Activated naive CD8-positive, alpha-beta T cell (primary cell): ENCODE measurements around the gene GPR132.

Experiments used
- H3K27ac Mint-ChIP-seq: one replicate; pipeline ENCODE4 v1.8.0; 2021; ENCODE audit warnings: mixed read lengths
- H3K27me3 Mint-ChIP-seq: one replicate; pipeline ENCODE4 v1.8.0; 2021; ENCODE audit warnings: mixed read lengths
- H3K36me3 Mint-ChIP-seq: one replicate; pipeline ENCODE4 v1.8.0; 2021; ENCODE audit warnings: mixed read lengths
- H3K4me1 Mint-ChIP-seq: one replicate; pipeline ENCODE4 v1.8.0; 2021; ENCODE audit warnings: low read depth, mixed read lengths
- H3K4me3 Mint-ChIP-seq: one replicate; pipeline ENCODE4 v1.8.0; 2021; ENCODE audit warnings: mild to moderate bottlenecking, mixed read lengths
- H3K9me3 Mint-ChIP-seq: one replicate; pipeline ENCODE4 v1.8.0; 2021; ENCODE audit warnings: low read depth, mixed read lengths

The GPR132 gene

DNA sequence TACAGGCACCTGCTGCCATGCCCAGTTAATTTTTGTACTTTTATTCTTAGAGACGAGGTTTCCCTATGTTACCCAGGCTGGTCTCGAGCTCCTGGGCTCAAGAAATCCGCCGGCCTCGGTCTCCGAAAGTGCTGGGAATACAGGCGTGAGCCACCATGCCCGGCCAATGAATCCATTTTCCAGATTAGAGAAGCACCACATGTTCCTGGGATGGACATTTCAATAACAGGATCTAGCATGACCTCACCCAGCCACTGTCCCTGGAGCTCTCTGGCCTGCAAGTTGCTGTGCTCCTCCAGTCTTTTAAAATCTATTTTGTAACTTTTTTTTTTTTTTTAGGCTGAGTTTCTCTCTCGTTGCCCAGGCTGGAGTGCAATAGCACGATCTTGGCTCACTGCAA is 2.2 kb downstream of the GPR132 start:
- H3K36me3 Mint-ChIP-seq, result no peaks in the 10 kb centered on the region
- peaks cover 65% of the 10 kb centered on the region for H3K4me1 Mint-ChIP-seq
- no peaks in the 10 kb centered on the region for H3K27me3 Mint-ChIP-seq
- no peaks in the 10 kb centered on the region for H3K9me3 Mint-ChIP-seq
- peak overlapping the region; percentile 98 for H3K27ac Mint-ChIP-seq
- peak overlapping the region; percentile 92 for H3K4me3 Mint-ChIP-seq

DNA sequence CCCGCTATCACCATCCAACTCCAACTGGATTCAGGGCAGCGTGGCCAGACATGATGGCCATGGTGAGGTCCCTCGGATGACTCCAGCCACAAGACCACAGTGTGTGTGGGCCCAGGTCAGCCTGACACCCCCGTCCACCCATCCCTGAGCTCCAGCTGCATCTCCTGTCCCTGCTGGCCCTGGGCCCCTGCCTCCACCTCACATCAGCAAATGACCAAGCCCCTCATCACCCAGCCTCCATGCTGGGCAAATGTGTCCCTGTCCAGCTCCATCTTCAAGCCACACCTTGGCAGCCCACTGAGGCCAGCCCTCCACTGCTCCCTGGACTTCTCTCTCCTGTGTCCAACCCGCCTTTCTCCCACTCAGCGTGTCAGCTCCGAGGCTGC is 3.2 kb downstream of the GPR132 start:
- Mint-ChIP-seq H3K4me1 (peaks cover 61% of the 10 kb centered on the region), H3K27ac (peak overlapping the region; percentile 98), H3K9me3 (no peaks in the 10 kb centered on the region), H3K4me3 (peak overlapping the region; percentile 92), H3K36me3 (no peaks in the 10 kb centered on the region), H3K27me3 (no peaks in the 10 kb centered on the region)

DNA sequence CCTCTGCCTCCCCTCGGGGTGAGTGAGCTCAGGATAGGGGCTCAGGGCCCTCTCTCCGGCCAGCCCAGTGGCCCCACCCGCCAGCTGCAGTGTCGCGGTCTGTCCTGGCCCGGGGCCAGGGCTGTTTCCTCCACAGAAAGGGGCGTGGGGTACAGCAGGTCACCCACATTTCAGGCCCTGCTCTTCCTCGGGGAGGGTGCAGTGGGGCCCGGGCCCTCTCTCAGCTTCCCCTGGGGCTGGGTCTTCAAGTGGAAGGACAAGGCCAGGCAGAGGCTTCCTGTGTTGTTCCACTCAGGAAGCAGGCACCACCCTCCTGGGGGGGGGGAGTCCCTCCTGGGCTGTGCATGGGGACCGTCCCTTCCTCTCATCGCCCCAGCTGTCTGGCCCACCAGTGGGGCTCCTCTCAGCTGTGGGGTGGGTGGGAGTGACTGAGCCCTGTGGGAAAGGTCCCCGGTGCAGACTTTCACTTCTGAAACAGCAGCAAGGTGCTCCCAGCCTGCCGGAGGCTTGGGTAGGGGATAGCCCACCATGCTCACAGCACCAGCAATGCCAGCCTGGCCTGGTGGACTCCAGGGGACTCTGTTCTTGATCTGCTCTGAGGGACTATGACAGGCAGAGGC is 3.7 kb downstream of the GPR132 start:
- Mint-ChIP-seq H3K27ac (peak overlapping the region; percentile 98), H3K4me1 (peaks cover 60% of the 10 kb centered on the region), H3K9me3 (no peaks in the 10 kb centered on the region), H3K36me3 (no peaks in the 10 kb centered on the region), H3K27me3 (no peaks in the 10 kb centered on the region), H3K4me3 (peak overlapping the region; percentile 92)

DNA sequence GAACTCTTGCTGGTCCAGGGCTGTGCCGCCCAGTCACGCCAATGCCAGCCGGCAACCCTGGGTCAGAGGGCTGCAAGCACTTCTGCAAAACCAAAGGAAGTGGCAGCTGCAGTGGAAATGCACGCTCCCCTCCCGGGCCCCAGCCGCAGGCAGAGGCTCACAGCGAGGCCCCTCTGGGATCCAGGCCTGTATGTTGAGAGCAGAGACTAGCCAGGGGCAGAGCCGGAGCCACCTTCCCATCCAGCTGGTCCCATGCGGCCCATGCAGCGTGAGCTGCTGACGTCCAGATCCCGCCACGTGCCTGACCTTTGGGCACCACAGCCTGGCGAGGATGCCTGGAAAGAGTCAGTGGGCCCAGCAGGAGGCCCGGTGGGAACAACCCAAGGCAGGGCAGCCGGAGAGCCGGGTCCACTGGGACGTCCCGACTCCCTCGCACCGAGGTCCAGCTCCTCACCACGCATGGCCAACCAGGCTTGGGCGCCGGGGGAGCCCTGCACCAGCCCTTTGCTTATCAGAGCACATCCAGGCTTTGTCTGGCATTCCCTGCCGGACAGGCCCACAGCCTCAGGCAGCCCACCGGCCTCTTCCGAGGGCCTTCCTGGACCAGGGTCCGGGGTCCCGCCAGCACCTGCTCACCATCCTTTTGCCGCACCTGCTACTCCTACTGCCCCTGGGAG is 4.3 kb downstream of the GPR132 start:
- Mint-ChIP-seq H3K27me3 (no peaks in the 10 kb centered on the region), H3K27ac (peak overlapping the region; percentile 99), H3K9me3 (no peaks in the 10 kb centered on the region), H3K4me3 (peak overlapping the region; percentile 92), H3K4me1 (peaks cover 57% of the 10 kb centered on the region), H3K36me3 (no peaks in the 10 kb centered on the region)

DNA sequence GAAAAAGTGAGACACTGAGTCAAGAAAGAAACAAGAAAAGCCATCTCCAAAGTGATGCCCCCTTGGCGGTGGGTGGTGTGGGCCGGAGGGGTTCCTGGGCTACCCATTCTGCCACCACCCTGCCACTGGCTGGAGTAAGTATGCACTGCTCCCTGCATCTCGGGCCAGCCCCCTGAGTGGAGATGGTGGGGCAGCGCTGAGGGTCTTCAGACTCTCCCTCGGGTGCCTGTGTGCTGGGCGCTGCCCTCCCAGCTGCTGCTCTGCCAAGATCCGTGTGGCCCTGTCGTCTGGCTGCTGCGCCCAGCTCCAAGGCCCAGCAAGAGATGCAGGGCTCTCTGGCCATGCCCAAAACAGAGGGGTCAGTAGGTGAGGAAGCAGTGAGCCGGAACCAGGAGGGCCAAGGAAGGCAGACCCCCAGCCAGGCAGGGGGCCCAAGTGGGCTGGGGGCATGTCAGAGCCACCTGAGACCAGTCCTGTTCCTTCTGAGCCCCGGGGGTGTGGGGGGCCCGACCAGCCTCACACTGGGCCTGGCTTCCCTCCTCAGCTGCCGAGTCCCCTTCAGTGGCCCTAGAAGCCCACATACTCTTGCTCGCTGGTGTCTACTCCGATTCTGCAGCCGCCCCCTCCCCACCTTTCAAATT is 5.2 kb downstream of the GPR132 start:
- H3K36me3 Mint-ChIP-seq, result no peaks in the 10 kb centered on the region
- no peaks in the 10 kb centered on the region for H3K27me3 Mint-ChIP-seq
- peaks cover 55% of the 10 kb centered on the region for H3K4me1 Mint-ChIP-seq
- peak overlapping the region; percentile 99 for H3K27ac Mint-ChIP-seq
- peak overlapping the region; percentile 92 for H3K4me3 Mint-ChIP-seq
- no peaks in the 10 kb centered on the region for H3K9me3 Mint-ChIP-seq

DNA sequence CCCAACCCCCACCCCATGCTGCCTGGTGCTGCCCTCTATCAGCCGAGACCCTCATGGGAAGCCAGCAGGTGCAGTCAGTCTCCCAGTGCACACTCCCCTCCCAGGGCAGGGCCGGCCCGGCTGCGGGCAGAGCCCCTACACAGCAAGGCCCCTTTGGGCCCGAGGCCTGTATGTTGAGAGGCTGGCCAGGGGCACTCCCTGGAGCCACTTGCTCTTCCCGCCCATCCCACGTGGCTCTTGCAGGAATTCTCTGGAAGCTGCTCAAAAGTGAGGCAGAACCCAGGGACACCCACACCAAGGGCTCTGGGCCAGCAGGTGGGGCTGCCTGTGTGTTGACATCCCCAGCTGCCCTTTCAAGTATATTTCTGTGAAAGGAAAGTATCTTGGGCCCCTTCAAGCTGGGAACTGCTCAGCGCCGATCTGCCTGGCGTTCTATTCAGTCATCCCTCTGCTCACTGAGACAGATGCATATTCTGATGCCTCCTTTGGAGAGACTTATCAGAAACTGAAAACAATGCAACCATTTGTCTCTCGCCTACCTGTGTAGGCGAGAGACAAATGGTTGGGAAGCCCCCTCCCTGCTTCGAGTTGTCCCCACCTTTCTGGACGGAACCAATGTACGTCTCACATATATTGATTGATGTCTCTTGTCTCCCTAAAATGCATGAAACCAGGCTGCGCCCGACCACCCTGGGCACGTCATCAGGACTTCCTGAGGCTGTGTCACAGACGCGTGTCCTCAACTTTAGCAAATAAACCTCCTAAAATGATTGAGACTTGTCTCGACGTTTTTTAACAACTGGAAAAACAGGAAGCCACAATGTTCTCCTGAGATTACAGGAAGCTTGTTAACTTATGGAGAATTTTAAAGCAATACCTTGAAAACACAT is 6.0 kb downstream of the GPR132 start:
- no peaks in the 10 kb centered on the region for H3K36me3 Mint-ChIP-seq

DNA sequence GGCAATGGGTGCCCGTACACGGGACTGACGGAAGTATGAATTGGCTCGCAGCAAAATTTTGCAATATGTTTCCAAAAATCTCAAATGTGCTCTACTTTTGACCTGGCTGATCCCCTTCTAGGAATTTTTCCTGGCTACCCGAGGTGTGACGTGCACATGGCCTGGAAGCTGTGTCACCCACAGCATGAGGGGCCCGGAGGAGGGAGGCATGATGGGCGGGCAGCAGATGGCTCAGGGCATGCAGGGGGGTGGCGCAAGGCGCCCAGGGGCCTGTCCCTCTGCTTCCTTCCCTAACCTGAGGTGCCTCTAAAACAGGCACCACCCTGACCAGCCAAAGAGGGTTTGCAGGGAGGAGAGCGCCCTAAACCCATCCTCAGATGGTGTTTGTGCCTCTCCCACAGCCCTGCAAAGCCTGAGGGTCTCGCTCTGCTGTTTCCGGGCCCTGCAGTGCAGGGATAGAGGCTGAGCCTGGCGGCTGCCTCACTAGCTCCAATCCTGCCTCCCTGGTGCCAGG is 6.7 kb downstream of the GPR132 start:
- Mint-ChIP-seq H3K27me3 (no peaks in the 10 kb centered on the region), H3K4me1 (peaks cover 49% of the 10 kb centered on the region), H3K36me3 (peaks cover 4% of the 10 kb centered on the region), H3K27ac (peak overlapping the region; percentile 99), H3K4me3 (peak overlapping the region; percentile 52), H3K9me3 (no peaks in the 10 kb centered on the region)

More for the DNA sequence above, 6.0 kb downstream of the GPR132 start:
- H3K9me3 Mint-ChIP-seq, result no peaks in the 10 kb centered on the region
- peak overlapping the region; percentile 99 for H3K27ac Mint-ChIP-seq
- H3K4me3 Mint-ChIP-seq, result peak overlapping the region; percentile 92
- peaks cover 52% of the 10 kb centered on the region for H3K4me1 Mint-ChIP-seq
- H3K27me3 Mint-ChIP-seq, result no peaks in the 10 kb centered on the region

DNA sequence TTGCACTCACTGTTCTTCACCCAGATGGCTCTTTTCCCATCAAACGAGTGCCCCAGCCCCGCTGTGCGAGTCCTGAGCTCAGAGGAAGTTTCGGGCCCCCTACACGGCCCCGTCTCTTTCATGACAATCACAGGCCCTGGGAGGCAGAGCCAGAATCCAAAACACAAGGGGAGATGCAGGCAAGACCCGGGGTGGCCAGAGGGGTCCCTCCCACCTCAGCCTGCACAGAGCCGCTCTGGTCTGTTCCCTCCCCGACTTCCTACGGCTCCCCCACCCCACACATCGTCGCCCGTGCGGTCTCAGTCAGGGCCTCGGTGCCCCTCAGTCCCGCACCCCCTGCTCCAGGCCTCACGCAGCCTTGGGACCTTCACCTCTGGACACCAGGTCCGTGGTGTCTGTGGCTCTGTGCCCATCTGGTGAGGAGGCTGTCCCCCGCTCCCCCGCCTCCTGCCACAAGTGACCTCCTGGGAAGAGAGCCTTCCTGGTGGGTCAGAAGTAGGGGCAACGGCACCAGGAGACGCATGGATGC is 8.9 kb downstream of the GPR132 start:
- no peak overlapping the region for H3K27ac Mint-ChIP-seq

DNA sequence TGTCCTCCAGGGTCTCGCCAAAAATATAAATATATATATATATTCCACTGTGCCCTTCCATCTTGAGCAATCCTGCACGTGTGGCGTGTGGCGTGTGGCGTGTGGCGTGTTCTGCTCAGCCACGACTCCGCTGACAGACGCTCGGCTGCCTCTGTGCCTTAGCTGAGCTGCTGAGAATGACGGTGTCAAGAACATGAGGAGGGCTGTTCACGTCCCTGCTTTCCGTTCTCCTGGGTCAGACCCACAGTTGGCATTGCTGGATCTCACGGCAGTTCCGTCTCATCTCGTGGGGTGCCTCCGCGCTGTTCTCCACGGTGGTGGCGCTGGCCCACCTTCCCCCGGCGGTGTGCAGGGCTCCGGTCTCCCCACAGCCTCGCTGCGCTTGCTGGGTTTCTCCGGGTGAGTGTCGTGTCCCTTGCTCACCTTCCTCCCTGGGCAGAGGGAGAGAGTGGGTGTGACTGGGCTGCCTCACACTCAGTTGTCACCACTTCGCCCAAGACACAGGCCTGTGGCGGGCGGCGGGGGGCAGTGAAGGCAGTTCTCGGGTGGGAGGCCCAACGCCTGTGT is 9.4 kb downstream of the GPR132 start:
- no peak overlapping the region for H3K4me3 Mint-ChIP-seq
- peaks cover 5% of the 10 kb centered on the region for H3K36me3 Mint-ChIP-seq
- H3K27ac Mint-ChIP-seq, result peak overlapping the region; percentile 75
- no peaks in the 10 kb centered on the region for H3K9me3 Mint-ChIP-seq
- no peaks in the 10 kb centered on the region for H3K27me3 Mint-ChIP-seq
- H3K4me1 Mint-ChIP-seq, result peaks cover 38% of the 10 kb centered on the region

More for the DNA sequence above, 8.9 kb downstream of the GPR132 start:
- Mint-ChIP-seq H3K4me3 (no peak overlapping the region), H3K27me3 (no peaks in the 10 kb centered on the region), H3K9me3 (no peaks in the 10 kb centered on the region), H3K36me3 (peaks cover 5% of the 10 kb centered on the region), H3K4me1 (peaks cover 38% of the 10 kb centered on the region)

DNA sequence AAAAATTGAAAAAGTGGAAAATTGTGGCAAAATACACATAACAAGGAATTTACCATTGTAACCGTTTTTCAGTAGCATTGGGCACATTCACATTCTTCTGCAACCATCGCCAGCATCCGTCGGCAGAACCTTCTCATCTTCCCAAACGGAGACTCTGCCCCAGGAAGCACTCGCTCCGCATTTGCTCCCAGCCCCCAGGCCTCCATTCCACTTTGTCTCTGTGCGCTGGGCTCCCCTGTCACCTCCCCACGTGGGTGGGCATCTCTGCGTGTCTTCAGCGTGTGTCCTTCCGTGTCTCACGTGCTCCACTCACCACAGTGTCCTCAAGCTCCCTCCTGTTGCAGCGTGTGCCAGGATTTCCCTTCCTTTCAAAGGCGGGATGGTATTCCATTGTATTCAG is 9.9 kb downstream of the GPR132 start:
- peak overlapping the region; percentile 75 for H3K27ac Mint-ChIP-seq
- no peaks in the 10 kb centered on the region for H3K27me3 Mint-ChIP-seq
- H3K9me3 Mint-ChIP-seq, result no peaks in the 10 kb centered on the region
- H3K36me3 Mint-ChIP-seq, result peaks cover 5% of the 10 kb centered on the region
- H3K4me1 Mint-ChIP-seq, result peaks cover 33% of the 10 kb centered on the region
- no peak overlapping the region for H3K4me3 Mint-ChIP-seq

DNA sequence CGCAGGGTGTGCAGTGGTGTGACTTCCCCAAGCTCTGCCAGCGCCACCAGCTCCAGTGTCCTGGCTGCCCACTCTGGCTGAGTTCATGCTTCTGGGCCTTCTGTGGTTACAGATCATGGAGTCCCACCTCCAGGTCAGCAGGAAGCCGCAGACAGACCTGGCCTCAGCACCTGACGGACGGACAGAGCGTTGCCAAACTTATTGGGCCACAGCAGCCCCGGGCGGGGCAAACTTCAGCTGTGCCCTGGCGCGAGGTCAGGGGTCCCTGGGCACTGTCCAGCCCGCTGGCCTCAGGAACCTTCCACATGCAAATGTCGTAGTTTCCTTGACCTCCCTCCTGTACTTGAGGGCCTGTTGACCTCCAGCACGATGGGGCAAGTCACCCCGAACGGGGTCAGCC is 11.2 kb downstream of the GPR132 start:
- no peaks in the 10 kb centered on the region for H3K9me3 Mint-ChIP-seq
- peak overlapping the region; percentile 66 for H3K27ac Mint-ChIP-seq
- H3K36me3 Mint-ChIP-seq, result peaks cover 5% of the 10 kb centered on the region
- no peak overlapping the region for H3K4me3 Mint-ChIP-seq
- H3K27me3 Mint-ChIP-seq, result no peaks in the 10 kb centered on the region
- H3K4me1 Mint-ChIP-seq, result peaks cover 22% of the 10 kb centered on the region

DNA sequence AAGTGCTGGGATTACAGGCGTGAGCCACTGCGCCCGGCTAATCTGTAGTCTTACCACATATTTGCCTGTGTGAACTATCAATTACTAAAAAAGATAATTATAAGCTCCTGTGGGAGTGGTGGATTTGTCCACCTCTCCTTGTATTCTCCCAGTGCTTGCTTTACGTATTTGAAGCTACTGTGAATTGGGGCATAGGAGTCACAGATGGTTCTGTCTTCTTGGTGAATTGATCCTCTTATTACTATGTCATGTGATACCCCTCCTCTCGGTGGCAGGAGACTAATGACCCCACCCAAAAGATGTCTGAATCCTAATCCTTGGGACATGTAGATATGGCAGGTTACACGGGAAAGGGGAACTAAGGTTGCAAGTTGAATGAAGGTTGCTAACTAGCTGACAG is 11.8 kb downstream of the GPR132 start:
- peaks cover 5% of the 10 kb centered on the region for H3K36me3 Mint-ChIP-seq
- H3K4me1 Mint-ChIP-seq, result peaks cover 17% of the 10 kb centered on the region
- H3K27ac Mint-ChIP-seq, result peak overlapping the region; percentile 66
- no peak overlapping the region for H3K4me3 Mint-ChIP-seq
- H3K9me3 Mint-ChIP-seq, result no peaks in the 10 kb centered on the region
- H3K27me3 Mint-ChIP-seq, result no peaks in the 10 kb centered on the region

DNA sequence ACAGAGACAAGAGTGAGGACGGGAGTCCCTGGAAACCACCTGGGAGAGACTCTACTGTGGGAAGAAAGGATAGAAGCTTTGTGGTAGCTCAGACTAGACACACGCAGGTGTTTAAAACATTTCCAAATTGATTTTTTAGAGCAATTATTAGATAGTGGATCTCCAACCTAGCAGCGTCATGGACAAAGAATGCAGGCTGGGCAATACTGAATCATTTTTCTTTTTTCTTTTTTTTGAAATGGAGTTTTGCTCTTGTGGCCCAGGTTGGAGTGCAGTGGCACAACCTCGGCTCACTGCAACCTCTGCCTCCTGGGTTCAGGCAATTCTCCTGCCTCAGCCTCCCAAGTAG is 13.1 kb downstream of the GPR132 start:
- H3K4me3 Mint-ChIP-seq, result no peak overlapping the region
- peak overlapping the region; percentile 50 for H3K27ac Mint-ChIP-seq
- H3K36me3 Mint-ChIP-seq, result peaks cover 5% of the 10 kb centered on the region
- H3K9me3 Mint-ChIP-seq, result no peaks in the 10 kb centered on the region
- H3K4me1 Mint-ChIP-seq, result peaks cover 13% of the 10 kb centered on the region
- no peaks in the 10 kb centered on the region for H3K27me3 Mint-ChIP-seq
